ENCODE measurements around the gene PHYHIPL.

The PHYHIPL gene

GRCh38 chr10:59242991-59243390 is 66.5 kb downstream of the PHYHIPL start:
- H3K27ac ChIP-seq = no peak overlapping the region
- TF ChIP-seq CTCF (conservative IDR thresholded peaks at IDR 0.05) = no peak

GRCh38 chr10:59243611-59244195 is 67.3 kb downstream of the PHYHIPL start:
- no peak for TF ChIP-seq CTCF (conservative IDR thresholded peaks at IDR 0.05)
- H3K27ac ChIP-seq = no peak overlapping the region

GRCh38 chr10:59244871-59245270 is 68.4 kb downstream of the PHYHIPL start:
- TF ChIP-seq CTCF (conservative IDR thresholded peaks at IDR 0.05) = no peak
- H3K27ac ChIP-seq = peak overlapping the region; percentile 32; the same call in 1 of the 2 replicates

GRCh38 chr10:59245686-59246085 is 69.2 kb downstream of the PHYHIPL start:
- peak overlapping the region; percentile 32; the same call in 1 of the 2 replicates for H3K27ac ChIP-seq
- TF ChIP-seq CTCF (conservative IDR thresholded peaks at IDR 0.05) = no peak

- H3K27ac ChIP-seq = no peak overlapping the region
- TF ChIP-seq CTCF (conservative IDR thresholded peaks at IDR 0.05) = no peak
These were observed 76.0 kb downstream of the PHYHIPL start for GRCh38 chr10:59252491-59252890.

GRCh38 chr10:59255463-59255862 is 79.0 kb downstream of the PHYHIPL start:
- no peak overlapping the region for H3K27ac ChIP-seq
- no peak for TF ChIP-seq CTCF (conservative IDR thresholded peaks at IDR 0.05)

GRCh38 chr10:59257224-59257623 is 80.8 kb downstream of the PHYHIPL start:
- no peak for TF ChIP-seq CTCF (conservative IDR thresholded peaks at IDR 0.05)
- no peak overlapping the region for H3K27ac ChIP-seq

All from VCaP (cell line).